Measurements from ENCODE around the gene SLAMF1. TPM values are rescaled to one million over a fixed set of nuclear protein-coding genes. Genes with fewer than 3 reads are reported as not detected.

The SLAMF1 gene
- total and polyA plus RNA-seq, 4 donors, result 0.39 to 27.0 (median 1.5) TPM

Other genes starting within 250 kb of the SLAMF1 start
- gene VANGL2, start 246.5 kb downstream of the SLAMF1 start, total RNA-seq, result 10 to 100 TPM in 1 of 2 donors, 1 to 10 TPM in 1; 2.7 to 13.9 TPM
- gene VANGL2, start 246.5 kb downstream of the SLAMF1 start, polyA plus RNA-seq, result 1 to 10 TPM; 1.3 to 1.7 TPM
- 1 to 10 TPM; 1.9 to 2.4 TPM for gene SLAMF6, start 123.8 kb downstream of the SLAMF1 start, total RNA-seq
- gene SLAMF6, start 123.8 kb downstream of the SLAMF1 start, polyA plus RNA-seq, result 1 to 10 TPM in 1 of 2 donors, under 1 TPM in 1; 0.73 to 2.4 TPM
- gene CD84, start 67.5 kb downstream of the SLAMF1 start, total RNA-seq, result 10 to 100 TPM; 10.8 to 18.8 TPM
- gene CD84, start 67.5 kb downstream of the SLAMF1 start, polyA plus RNA-seq, result 10 to 100 TPM in 1 of 2 donors, 1 to 10 TPM in 1; 1.9 to 10.7 TPM
- gene CD48, start 64.8 kb upstream of the SLAMF1 start, total RNA-seq, result 10 to 100 TPM; 17.6 to 33.6 TPM
- gene CD48, start 64.8 kb upstream of the SLAMF1 start, polyA plus RNA-seq, result 100 to 1,000 TPM in 1 of 2 donors, 10 to 100 TPM in 1; 16.4 to 126 TPM
- 10 to 100 TPM in 1 of 2 donors, 1 to 10 TPM in 1; 8.6 to 11.5 TPM for gene SLAMF7, start 92.2 kb upstream of the SLAMF1 start, total RNA-seq
- 10 to 100 TPM in 1 of 2 donors, 1 to 10 TPM in 1; 4.6 to 69.4 TPM for gene SLAMF7, start 92.2 kb upstream of the SLAMF1 start, polyA plus RNA-seq
- gene LY9, start 149.1 kb upstream of the SLAMF1 start, total RNA-seq, result 1 to 10 TPM; 1.3 to 3.4 TPM
- gene LY9, start 149.1 kb upstream of the SLAMF1 start, polyA plus RNA-seq, result 1 to 10 TPM in 1 of 2 donors, under 1 TPM in 1; 0.94 to 1.5 TPM
- 1 to 10 TPM; 1.5 to 3.2 TPM for gene CD244, start 215.8 kb upstream of the SLAMF1 start, total RNA-seq
- 1 to 10 TPM in 1 of 2 donors, under 1 TPM in 1; 0.57 to 3.1 TPM for gene CD244, start 215.8 kb upstream of the SLAMF1 start, polyA plus RNA-seq
- gene ITLN1, start 238.1 kb upstream of the SLAMF1 start, total RNA-seq, result 1 to 10 TPM; 1.6 to 3.3 TPM
- gene ITLN1, start 238.1 kb upstream of the SLAMF1 start, polyA plus RNA-seq, result 100 to 1,000 TPM in 1 of 2 donors, under 1 TPM in 1; 0.86 to 110 TPM